Lower leg skin (tissue), 3 donors: ENCODE data around the gene CNPY3.

Source experiments
- POLR2A ChIP-seq, 2 donors: fragments of 450-650 bp; IDR thresholded peaks; one replicate each; pipeline ENCODE4 v1.6.1; 2016 to 2017; ENCODE audit warnings: antibody characterized with exemption in 2 of 2, mild to moderate bottlenecking in 1 of 2, moderate library complexity in 1 of 2
- TF ChIP-seq, protein P1 (sequence below), 3 donors: fragments of 450-650 bp; IDR thresholded peaks; one replicate each; pipeline ENCODE4 v1.5.1; 2016; ENCODE audit warnings: antibody characterized with exemption in 3 of 3, mild to moderate bottlenecking in 3 of 3, moderate library complexity in 2 of 3

DNA sequence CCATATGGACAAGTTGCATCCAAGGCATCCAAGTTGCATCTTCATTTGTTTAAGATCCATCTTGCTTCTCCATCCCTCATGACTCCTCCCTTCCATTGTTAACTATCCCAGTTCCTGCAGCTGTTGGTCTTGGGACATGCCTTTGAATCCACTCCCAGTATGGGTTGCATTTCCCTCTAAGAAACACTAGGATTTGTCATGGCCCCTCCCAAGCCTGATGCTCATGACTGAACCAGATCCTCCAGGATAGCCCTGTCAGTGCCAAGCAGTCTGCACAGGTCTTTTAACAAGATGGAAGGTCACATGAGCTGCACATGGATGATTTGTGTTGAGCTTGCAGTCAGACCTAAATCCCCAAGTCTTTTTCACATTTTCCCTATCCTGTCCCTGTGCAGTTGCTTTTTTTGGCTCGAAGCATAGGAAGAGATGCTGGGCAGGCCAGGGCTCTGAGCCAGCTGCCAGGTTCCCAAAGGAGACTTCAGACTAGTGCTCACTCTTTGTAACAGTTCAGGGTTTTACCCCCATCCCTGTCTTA is 59.3 kb downstream of the CNPY3 start:
- TF ChIP-seq, protein P1, sequence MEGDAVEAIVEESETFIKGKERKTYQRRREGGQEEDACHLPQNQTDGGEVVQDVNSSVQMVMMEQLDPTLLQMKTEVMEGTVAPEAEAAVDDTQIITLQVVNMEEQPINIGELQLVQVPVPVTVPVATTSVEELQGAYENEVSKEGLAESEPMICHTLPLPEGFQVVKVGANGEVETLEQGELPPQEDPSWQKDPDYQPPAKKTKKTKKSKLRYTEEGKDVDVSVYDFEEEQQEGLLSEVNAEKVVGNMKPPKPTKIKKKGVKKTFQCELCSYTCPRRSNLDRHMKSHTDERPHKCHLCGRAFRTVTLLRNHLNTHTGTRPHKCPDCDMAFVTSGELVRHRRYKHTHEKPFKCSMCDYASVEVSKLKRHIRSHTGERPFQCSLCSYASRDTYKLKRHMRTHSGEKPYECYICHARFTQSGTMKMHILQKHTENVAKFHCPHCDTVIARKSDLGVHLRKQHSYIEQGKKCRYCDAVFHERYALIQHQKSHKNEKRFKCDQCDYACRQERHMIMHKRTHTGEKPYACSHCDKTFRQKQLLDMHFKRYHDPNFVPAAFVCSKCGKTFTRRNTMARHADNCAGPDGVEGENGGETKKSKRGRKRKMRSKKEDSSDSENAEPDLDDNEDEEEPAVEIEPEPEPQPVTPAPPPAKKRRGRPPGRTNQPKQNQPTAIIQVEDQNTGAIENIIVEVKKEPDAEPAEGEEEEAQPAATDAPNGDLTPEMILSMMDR (IDR thresholded peaks at IDR 0.05): no peak
- no peak for TF ChIP-seq POLR2A (IDR thresholded peaks at IDR 0.05)
